Stomach (tissue), 4 donors: ENCODE measurements around the gene EIF3L.

Source experiments
- EP300 ChIP-seq: sonication (generic); formaldehyde crosslinking; IDR thresholded peaks from one replicate; pipeline ENCODE4 v1.6.1; 2017; ENCODE audit warnings: antibody characterized with exemption
- POLR2A ChIP-seq, 4 donors: fragments of 450-650 bp; IDR thresholded peaks; one replicate each; pipeline ENCODE4 v1.6.1; 2016; ENCODE audit warnings: antibody characterized with exemption in 4 of 4, control low read depth in 2 of 4, mild to moderate bottlenecking in 1 of 4, moderate library complexity in 1 of 4
- POLR2AphosphoS5 ChIP-seq, 3 donors: sonication (generic); formaldehyde crosslinking; IDR thresholded peaks; one replicate each; pipeline ENCODE4 v1.6.1; 2016; ENCODE audit warnings: antibody characterized with exemption in 3 of 3
- TF ChIP-seq, protein P1 (sequence below), 7 experiments: fragments of 450-650 bp in 4 of 7; fragments of 200-600 bp in 3 of 7; sonication (generic) in 3 of 7; IDR thresholded peaks; one replicate each; pipeline ENCODE4 v1.5.1; 2016 to 2019; ENCODE audit warnings: antibody characterized with exemption in 7 of 7, control low read depth in 2 of 7, mild to moderate bottlenecking in 1 of 7

DNA sequence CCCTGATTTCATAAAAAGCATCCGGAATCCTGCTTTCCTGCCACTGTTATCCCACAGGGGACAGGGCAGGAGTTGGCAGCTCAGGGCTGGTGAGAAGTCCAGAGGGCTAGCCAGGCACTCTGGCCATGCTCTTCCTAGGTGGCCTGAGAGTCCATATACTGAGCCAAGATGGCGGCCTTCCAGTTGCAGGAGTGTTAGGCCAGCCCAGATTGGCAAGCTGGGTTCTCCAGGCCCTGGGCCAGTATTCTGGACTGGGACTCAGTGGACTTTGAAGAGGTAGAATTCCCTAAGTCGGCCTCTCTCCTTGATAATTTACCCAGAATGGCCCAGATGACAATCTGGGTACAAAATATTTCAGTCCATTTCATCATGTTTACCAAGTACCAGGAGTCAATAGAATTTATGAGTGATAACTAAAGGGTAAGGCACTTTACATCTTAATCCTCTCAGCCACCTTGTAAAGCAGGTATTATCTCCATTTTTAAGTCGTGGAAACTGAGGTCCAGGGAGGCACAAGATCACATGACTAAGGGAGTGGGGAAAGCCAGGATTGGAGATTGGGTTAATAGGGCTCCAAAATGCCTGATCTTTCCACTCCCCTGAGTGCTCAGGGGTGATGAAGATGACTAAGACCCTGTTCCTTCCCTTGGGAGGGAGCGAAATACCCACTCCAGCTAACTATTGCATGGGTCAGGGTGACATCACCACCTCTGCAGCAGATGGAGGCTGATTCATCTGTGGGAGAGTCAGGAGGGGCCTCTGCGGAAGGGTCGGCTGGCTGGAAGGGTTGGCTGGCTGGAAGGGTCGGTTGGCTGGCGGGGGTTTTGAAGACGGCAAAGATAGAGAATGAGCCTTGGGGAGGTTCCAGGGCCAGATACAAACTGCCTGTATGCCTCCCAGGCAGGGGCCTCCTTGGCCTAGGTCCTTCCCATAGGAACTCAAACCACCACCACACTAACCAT is 55.6 kb downstream of the EIF3L start:
- TF ChIP-seq POLR2A (IDR thresholded peaks at IDR 0.05) (no peak), EP300 (no peak), POLR2AphosphoS5 (IDR thresholded peaks at IDR 0.05) (peak in 2 of 3 donors; percentile 35 to 72)
- TF ChIP-seq, protein P1, sequence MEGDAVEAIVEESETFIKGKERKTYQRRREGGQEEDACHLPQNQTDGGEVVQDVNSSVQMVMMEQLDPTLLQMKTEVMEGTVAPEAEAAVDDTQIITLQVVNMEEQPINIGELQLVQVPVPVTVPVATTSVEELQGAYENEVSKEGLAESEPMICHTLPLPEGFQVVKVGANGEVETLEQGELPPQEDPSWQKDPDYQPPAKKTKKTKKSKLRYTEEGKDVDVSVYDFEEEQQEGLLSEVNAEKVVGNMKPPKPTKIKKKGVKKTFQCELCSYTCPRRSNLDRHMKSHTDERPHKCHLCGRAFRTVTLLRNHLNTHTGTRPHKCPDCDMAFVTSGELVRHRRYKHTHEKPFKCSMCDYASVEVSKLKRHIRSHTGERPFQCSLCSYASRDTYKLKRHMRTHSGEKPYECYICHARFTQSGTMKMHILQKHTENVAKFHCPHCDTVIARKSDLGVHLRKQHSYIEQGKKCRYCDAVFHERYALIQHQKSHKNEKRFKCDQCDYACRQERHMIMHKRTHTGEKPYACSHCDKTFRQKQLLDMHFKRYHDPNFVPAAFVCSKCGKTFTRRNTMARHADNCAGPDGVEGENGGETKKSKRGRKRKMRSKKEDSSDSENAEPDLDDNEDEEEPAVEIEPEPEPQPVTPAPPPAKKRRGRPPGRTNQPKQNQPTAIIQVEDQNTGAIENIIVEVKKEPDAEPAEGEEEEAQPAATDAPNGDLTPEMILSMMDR (IDR thresholded peaks at IDR 0.05) = no peak
